Upper lobe of left lung (tissue), 6 donors: ENCODE results near the gene VEPH1. TPM values are rescaled to one million over a fixed set of nuclear protein-coding genes. Genes with fewer than 3 reads are reported as not detected.

Source experiments
- ATAC-seq, 2 donors: fragments of 200-7000 bp; cut with Tn5 transposase; one replicate each; pipeline ENCODE4 v1.9.1; 2022; ENCODE audit warnings: mild to moderate bottlenecking in 2 of 2, moderate library complexity in 2 of 2; ENCODE audit not compliant: low FRiP score in 2 of 2
- DNase-seq, 2 donors: peaks; one replicate each; pipeline ENCODE4 v3.0.0-alpha.2; 2019 to 2020
- H3K27ac ChIP-seq, 4 donors: fragments of 200-600 bp; sonication (generic); one replicate each; pipeline ENCODE4 v1.5.1; 2016 to 2019
- H3K27me3 ChIP-seq, 4 donors: fragments of 200-600 bp; sonication (generic); one replicate each; pipeline ENCODE4 v1.5.1; 2017 to 2019
- H3K36me3 ChIP-seq, 4 donors: fragments of 200-600 bp; sonication (generic); one replicate each; pipeline ENCODE4 v1.5.1; 2016 to 2019
- H3K4me1 ChIP-seq, 4 donors: fragments of 200-600 bp; sonication (generic); one replicate each; pipeline ENCODE4 v1.5.1; 2018 to 2019
- H3K4me3 ChIP-seq, 4 donors: fragments of 200-600 bp; sonication (generic); one replicate each; pipeline ENCODE4 v1.5.1; 2017 to 2019; ENCODE audit warnings: mild to moderate bottlenecking in 2 of 4, moderate library complexity in 1 of 4
- H3K9me3 ChIP-seq, 4 donors: fragments of 200-600 bp; sonication (generic); one replicate each; pipeline ENCODE4 v1.5.1; 2018 to 2019
- CTCF ChIP-seq, 6 experiments: fragments of 450-650 bp in 4 of 6; fragments of 200-600 bp in 2 of 6; sonication (generic) in 2 of 6; IDR thresholded peaks; one replicate each; pipeline ENCODE4 v1.5.1; 2016 to 2019; ENCODE audit warnings: antibody characterized with exemption in 6 of 6
- EP300 ChIP-seq, 4 donors: sonication (generic); formaldehyde crosslinking; IDR thresholded peaks; one replicate each; pipeline ENCODE4 v1.5.1; 2017; ENCODE audit warnings: antibody characterized with exemption in 4 of 4, control low read depth in 2 of 4
- POLR2A ChIP-seq, 4 donors: fragments of 450-650 bp; IDR thresholded peaks; one replicate each; pipeline ENCODE4 v1.5.1; 2016 to 2017; ENCODE audit warnings: antibody characterized with exemption in 4 of 4, mild to moderate bottlenecking in 2 of 4
- POLR2AphosphoS5 ChIP-seq, 2 donors: sonication (generic); formaldehyde crosslinking; IDR thresholded peaks; one replicate each; pipeline ENCODE4 v1.5.1; 2017; ENCODE audit warnings: antibody characterized with exemption in 2 of 2
- WGBS, 2 donors: methylation state at CpG; one replicate each; pipeline ENCODE4 v1.1.5; 2017 to 2018; 5-methylcytosine and 5-hydroxymethylcytosine counted together
- total RNA-seq, 6 donors: library from RNA; depleted of rRNA in 4 of 6; stranded (reverse); fragments of >200 nt in 4 of 6; gene quantifications; one replicate each; pipeline versions ENCODE4 v1.1.0 to v1.2.1, GENCODE V29; 2016 to 2021
- donor health status: DM: no; HTN: no; CAD: no; lungs with moderate emphysema.
- donor health status: DM: no; HTN: yes; CAD: no; lungs with severe emphysema.

The VEPH1 gene
- 100 to 1,000 TPM in 4 of 6 donors, 10 to 100 TPM in 2; 78.6 to 229 (median 178) TPM for total RNA-seq

GRCh38 chr3:157502916-157503595, at the start of gene VEPH1:
TSS of gene VEPH1 (minus strand) at chr3:157503416. CDS start at chr3:157495349, 8,067 bp downstream.
- H3K4me1 ChIP-seq, result peaks cover 0 to 22% (median 10%) of the 10 kb centered on the region in 4 donors
- H3K27ac ChIP-seq, result peak within 1 kb of the TSS; percentile 27 to 69 (median 59)
- peak within 1 kb of the TSS in 3 of 4 donors; percentile 28 to 43 (median 42) for H3K4me3 ChIP-seq
- DNase-seq, result peak; percentile 20 to 66
- peak in 1 of 4 donors; percentile 47 for TF ChIP-seq POLR2A (IDR thresholded peaks at IDR 0.05)
- no peak for TF ChIP-seq POLR2AphosphoS5 (IDR thresholded peaks at IDR 0.05)
- no peaks in the 10 kb centered on the region for H3K9me3 ChIP-seq
- no peaks in the 10 kb centered on the region for H3K36me3 ChIP-seq
- ATAC-seq, result peak; percentile 31 to 59
- WGBS, 2 donors, result 47 to 61% methylated on average over 7 of the region's 7 CpGs
- H3K27me3 ChIP-seq, result no peaks in the 10 kb centered on the region

- Histone ChIP-seq H3K4me1 (no peaks in the 10 kb centered on the region), H3K36me3 (no peaks in the 10 kb centered on the region), H3K27ac (no peak overlapping the region), H3K4me3 (no peak overlapping the region), H3K27me3 (no peaks in the 10 kb centered on the region), H3K9me3 (no peaks in the 10 kb centered on the region)
- 72% methylated on average over 1 of the region's 1 CpG; no CpG with 5 or more reads in 1 of the 2 donors for WGBS, 2 donors
- TF ChIP-seq POLR2A (IDR thresholded peaks at IDR 0.05), result no peak
- no peak for TF ChIP-seq EP300 (IDR thresholded peaks at IDR 0.05)
- ATAC-seq, result no peak
- no peak for DNase-seq
Observed at GRCh38 chr3:157551961-157552360, 48.7 kb upstream of the VEPH1 start.

GRCh38 chr3:157549498-157549897, 46.3 kb upstream of the VEPH1 start:
- ATAC-seq (no peak), DNase-seq (no peak)
- Histone ChIP-seq H3K4me3 (no peak overlapping the region), H3K27me3 (no peaks in the 10 kb centered on the region), H3K36me3 (no peaks in the 10 kb centered on the region), H3K9me3 (no peaks in the 10 kb centered on the region), H3K4me1 (no peaks in the 10 kb centered on the region), H3K27ac (no peak overlapping the region)
- TF ChIP-seq CTCF (IDR thresholded peaks at IDR 0.05) (no peak), POLR2A (IDR thresholded peaks at IDR 0.05) (no peak), EP300 (IDR thresholded peaks at IDR 0.05) (no peak), POLR2AphosphoS5 (IDR thresholded peaks at IDR 0.05) (no peak)
- WGBS, 2 donors, result 66 to 72% methylated on average over 2 of the region's 2 CpGs

- H3K9me3 ChIP-seq, result peaks cover 0 to 11% (median 2%) of the 10 kb centered on the region in 4 donors
- H3K36me3 ChIP-seq, result no peaks in the 10 kb centered on the region
- WGBS, 2 donors, result 63% methylated on average over 4 of the region's 4 CpGs
- peak overlapping the region in 2 of 4 donors; percentile 20 to 26 for H3K27ac ChIP-seq
- H3K4me3 ChIP-seq, result peak overlapping the region in 1 of 4 donors; percentile 46
- H3K4me1 ChIP-seq, result peaks cover 0 to 14% (median 2%) of the 10 kb centered on the region in 4 donors
- DNase-seq (no peak), ATAC-seq (peak in 1 of 2 donors; percentile 52)
- no peaks in the 10 kb centered on the region for H3K27me3 ChIP-seq
- TF ChIP-seq CTCF (IDR thresholded peaks at IDR 0.05) (no peak), POLR2AphosphoS5 (IDR thresholded peaks at IDR 0.05) (no peak), EP300 (IDR thresholded peaks at IDR 0.05) (no peak)
Observed at GRCh38 chr3:157544501-157545130, 41.4 kb upstream of the VEPH1 start.

- no peak for TF ChIP-seq EP300 (IDR thresholded peaks at IDR 0.05)
- no peak for TF ChIP-seq POLR2A (IDR thresholded peaks at IDR 0.05)
- no peak for TF ChIP-seq CTCF (IDR thresholded peaks at IDR 0.05)
- no peak for TF ChIP-seq POLR2AphosphoS5 (IDR thresholded peaks at IDR 0.05)
- H3K9me3 ChIP-seq, result peaks cover 0 to 11% (median 2%) of the 10 kb centered on the region in 4 donors
- H3K27me3 ChIP-seq, result no peaks in the 10 kb centered on the region
- H3K4me1 ChIP-seq, result peaks cover 0 to 14% (median 2%) of the 10 kb centered on the region in 4 donors
- DNase-seq (no peak), ATAC-seq (peak in 1 of 2 donors; percentile 14)
- peak overlapping the region; percentile 20 to 40 (median 27) for H3K27ac ChIP-seq
- H3K36me3 ChIP-seq, result no peaks in the 10 kb centered on the region
- H3K4me3 ChIP-seq, result peak overlapping the region in 3 of 4 donors; percentile 32 to 46 (median 44)
- 69 to 79% methylated on average over 13 of the region's 13 CpGs for WGBS, 2 donors
Observed at GRCh38 chr3:157543501-157544035, 40.4 kb upstream of the VEPH1 start.
